Ishikawa (cell line): Measurements from ENCODE around the gene INPP4B.

Source experiments
- CEBPB ChIP-seq: IDR thresholded peaks from 2 replicates; pipeline ENCODE4 v1.6.1; 2012
- CREB1 ChIP-seq: IDR thresholded peaks from 2 replicates; pipeline ENCODE4 v1.6.1; 2012; ENCODE audit warnings: low read depth
- EGR1 ChIP-seq: IDR thresholded peaks from 2 replicates; pipeline ENCODE4 v1.6.1; 2012
- EP300 ChIP-seq: IDR thresholded peaks from 2 replicates; pipeline ENCODE4 v1.6.1; 2012; ENCODE audit warnings: borderline replicate concordance
- FOXM1 ChIP-seq: IDR thresholded peaks from 2 replicates; pipeline ENCODE4 v1.6.1; 2012; ENCODE audit warnings: low read depth, borderline replicate concordance
- NFIC ChIP-seq: IDR thresholded peaks from 2 replicates; pipeline ENCODE4 v1.6.1; 2012
- RAD21 ChIP-seq: IDR thresholded peaks from 2 replicates; pipeline ENCODE4 v1.6.1; 2012; ENCODE audit warnings: low read depth
- TAF1 ChIP-seq: IDR thresholded peaks from 2 replicates; pipeline ENCODE4 v1.6.1; 2012; ENCODE audit warnings: low read depth, mild to moderate bottlenecking
- TCF12 ChIP-seq: IDR thresholded peaks from 2 replicates; pipeline ENCODE4 v1.6.1; 2012; ENCODE audit warnings: low read depth
- TEAD4 ChIP-seq: IDR thresholded peaks from 2 replicates; pipeline ENCODE4 v1.6.1; 2012
- YY1 ChIP-seq: IDR thresholded peaks from 2 replicates; pipeline ENCODE4 v1.6.1; 2012; ENCODE audit warnings: low read depth
- ZBTB7A ChIP-seq: IDR thresholded peaks from 2 replicates; pipeline ENCODE4 v1.6.1; 2012; ENCODE audit warnings: low read depth
- TF ChIP-seq, protein P1 (sequence below): IDR thresholded peaks from 2 replicates; pipeline ENCODE4 v1.6.1; 2012; ENCODE audit warnings: low read depth, mild to moderate bottlenecking
- TF ChIP-seq, protein P2 (sequence below): IDR thresholded peaks from 2 replicates; pipeline ENCODE4 v1.6.1; 2012
- TF ChIP-seq, protein P3 (sequence below): IDR thresholded peaks from 2 replicates; pipeline ENCODE4 v1.6.1; 2012

The INPP4B gene

DNA sequence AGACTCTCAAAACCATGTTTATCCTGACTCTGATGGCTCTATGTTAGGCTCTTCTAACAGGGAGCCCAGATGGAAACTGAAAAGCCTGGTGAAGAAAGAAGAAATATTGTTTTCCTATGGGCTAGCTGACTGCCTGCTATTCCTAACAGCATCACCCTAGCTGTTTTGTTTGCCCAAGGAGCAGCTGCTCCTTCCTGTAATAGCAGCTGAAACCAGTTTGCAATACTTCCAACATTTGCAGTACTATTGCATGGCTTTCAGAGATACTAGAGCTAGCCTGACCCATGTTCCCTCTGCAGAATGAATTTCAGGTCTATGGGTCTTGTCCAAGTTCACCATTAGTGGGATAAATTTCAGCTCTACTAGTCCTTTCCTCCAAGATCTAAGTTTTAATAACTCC, 495.2 kb downstream of the INPP4B start:
- no peak for TF ChIP-seq TAF1
- TF ChIP-seq FOXM1, result no peak
- no peak for TF ChIP-seq RAD21
- no peak for TF ChIP-seq EP300
- TF ChIP-seq, protein P1, sequence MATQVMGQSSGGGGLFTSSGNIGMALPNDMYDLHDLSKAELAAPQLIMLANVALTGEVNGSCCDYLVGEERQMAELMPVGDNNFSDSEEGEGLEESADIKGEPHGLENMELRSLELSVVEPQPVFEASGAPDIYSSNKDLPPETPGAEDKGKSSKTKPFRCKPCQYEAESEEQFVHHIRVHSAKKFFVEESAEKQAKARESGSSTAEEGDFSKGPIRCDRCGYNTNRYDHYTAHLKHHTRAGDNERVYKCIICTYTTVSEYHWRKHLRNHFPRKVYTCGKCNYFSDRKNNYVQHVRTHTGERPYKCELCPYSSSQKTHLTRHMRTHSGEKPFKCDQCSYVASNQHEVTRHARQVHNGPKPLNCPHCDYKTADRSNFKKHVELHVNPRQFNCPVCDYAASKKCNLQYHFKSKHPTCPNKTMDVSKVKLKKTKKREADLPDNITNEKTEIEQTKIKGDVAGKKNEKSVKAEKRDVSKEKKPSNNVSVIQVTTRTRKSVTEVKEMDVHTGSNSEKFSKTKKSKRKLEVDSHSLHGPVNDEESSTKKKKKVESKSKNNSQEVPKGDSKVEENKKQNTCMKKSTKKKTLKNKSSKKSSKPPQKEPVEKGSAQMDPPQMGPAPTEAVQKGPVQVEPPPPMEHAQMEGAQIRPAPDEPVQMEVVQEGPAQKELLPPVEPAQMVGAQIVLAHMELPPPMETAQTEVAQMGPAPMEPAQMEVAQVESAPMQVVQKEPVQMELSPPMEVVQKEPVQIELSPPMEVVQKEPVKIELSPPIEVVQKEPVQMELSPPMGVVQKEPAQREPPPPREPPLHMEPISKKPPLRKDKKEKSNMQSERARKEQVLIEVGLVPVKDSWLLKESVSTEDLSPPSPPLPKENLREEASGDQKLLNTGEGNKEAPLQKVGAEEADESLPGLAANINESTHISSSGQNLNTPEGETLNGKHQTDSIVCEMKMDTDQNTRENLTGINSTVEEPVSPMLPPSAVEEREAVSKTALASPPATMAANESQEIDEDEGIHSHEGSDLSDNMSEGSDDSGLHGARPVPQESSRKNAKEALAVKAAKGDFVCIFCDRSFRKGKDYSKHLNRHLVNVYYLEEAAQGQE, result no peak
- TF ChIP-seq ZBTB7A, result no peak
- no peak for TF ChIP-seq CEBPB
- TF ChIP-seq TEAD4, result no peak
- TF ChIP-seq NFIC, result no peak

DNA sequence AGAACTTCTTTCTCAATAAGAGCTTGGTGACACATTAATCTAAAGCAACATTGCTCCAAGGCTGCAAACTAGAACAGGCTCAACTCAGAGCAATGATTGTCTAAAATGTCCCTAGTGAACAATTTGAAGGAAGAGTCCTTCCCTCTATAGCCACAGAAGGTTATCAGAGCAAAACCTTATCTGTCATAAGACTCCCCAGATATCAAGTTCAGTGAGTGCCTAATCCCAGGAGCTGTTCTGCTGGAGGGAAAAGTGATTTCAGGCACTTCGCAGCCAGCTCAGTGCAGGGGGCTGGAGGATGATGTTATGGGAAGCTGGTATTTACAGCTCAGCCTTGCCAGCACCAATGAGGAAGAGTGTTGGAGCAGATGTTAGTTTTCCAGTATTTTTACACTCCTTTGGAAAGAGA, 497.5 kb downstream of the INPP4B start:
- TF ChIP-seq YY1 (no peak), RAD21 (no peak), CREB1 (no peak), TEAD4 (no peak), CEBPB (no peak), EGR1 (no peak), FOXM1 (no peak), TCF12 (no peak), TAF1 (no peak), EP300 (no peak)
- TF ChIP-seq, protein P2, sequence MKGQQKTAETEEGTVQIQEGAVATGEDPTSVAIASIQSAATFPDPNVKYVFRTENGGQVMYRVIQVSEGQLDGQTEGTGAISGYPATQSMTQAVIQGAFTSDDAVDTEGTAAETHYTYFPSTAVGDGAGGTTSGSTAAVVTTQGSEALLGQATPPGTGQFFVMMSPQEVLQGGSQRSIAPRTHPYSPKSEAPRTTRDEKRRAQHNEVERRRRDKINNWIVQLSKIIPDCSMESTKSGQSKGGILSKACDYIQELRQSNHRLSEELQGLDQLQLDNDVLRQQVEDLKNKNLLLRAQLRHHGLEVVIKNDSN, result no peak
- TF ChIP-seq, protein P3, sequence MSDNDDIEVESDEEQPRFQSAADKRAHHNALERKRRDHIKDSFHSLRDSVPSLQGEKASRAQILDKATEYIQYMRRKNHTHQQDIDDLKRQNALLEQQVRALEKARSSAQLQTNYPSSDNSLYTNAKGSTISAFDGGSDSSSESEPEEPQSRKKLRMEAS, result no peak
- TF ChIP-seq, protein P1, result no peak

DNA sequence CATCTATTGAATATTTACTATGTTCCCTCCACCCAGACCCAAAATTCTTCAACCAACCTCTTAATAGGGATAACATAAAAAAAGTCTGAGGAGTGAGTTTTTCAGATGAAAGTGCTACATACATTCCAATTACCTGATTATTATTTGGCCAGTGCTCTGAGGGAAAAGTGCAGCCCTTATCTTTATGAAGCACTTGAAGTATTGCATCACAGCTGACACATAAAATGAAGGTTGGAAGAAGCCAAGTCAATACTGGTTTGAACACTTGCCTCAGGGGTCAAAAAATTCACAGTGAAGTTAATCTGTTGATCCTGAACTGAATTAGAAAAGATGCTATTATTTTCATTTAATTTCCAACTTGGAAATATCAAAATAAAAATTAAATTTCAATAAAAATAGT, 498.9 kb downstream of the INPP4B start:
- TF ChIP-seq CEBPB, result peak; percentile 38; the same call in 1 of the 2 replicates
- no peak for TF ChIP-seq YY1

DNA sequence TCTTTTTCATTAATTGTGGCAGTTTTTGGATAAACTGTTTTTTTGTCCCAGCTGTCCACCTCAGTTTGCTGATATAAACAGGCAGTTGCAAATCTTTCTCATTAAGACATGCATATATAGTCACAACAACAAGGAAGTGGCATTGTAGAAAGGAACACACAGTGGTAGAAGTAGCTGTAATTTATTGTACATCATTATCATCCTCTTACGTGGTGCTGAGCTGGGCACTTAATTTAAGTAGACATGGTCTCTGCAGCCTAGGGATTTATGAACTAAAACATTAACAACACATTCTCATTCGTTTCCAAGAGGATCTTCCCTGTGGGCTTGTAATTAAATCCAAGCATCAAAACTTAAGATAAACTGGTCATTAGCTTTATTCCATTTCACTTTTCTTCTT, 500.2 kb downstream of the INPP4B start:
- no peak for TF ChIP-seq TEAD4

DNA sequence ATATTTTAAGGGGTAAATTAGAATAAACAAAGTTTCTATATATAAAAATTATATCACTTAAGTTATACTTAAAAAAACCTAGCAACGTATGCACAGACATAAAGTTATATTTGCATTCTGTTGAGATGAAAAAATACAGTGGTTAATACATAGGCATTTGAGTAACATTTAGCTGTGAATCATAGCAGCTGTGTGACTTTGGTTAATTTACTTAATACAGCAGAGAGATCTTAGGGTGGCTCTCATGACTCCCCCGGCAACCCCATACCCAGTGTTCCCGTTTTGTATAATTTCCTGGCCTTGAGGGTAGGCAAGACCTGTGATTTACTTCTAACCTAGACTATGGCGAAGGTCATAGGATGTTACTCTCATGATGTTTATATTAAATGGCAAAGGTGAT, 504.8 kb downstream of the INPP4B start:
- TF ChIP-seq, protein P2, result no peak
- TF ChIP-seq, protein P3, result no peak
- no peak for TF ChIP-seq RAD21
- TF ChIP-seq, protein P1, result no peak
- TF ChIP-seq NFIC, result no peak
- no peak for TF ChIP-seq FOXM1
- no peak for TF ChIP-seq YY1
- no peak for TF ChIP-seq TEAD4
- no peak for TF ChIP-seq EP300
- TF ChIP-seq CREB1, result no peak
- no peak for TF ChIP-seq CEBPB
- TF ChIP-seq TAF1, result no peak
- no peak for TF ChIP-seq EGR1
- no peak for TF ChIP-seq ZBTB7A
